ENCODE data around the gene GALNT16.
"Not testable (repeated sequence)": the region's sequence is repeated elsewhere in the genome, so short reads cannot be mapped to it uniquely, and the experiment has no call there.

GALNT16 gene

GRCh38 chr14:69376439-69376838, 116.5 kb downstream of the GALNT16 start:
- H3K4me3 Mint-ChIP-seq = no peak overlapping the region
- no peaks in the 10 kb centered on the region for H3K9me3 Mint-ChIP-seq
- no peak overlapping the region for H3K27ac Mint-ChIP-seq
- peaks cover 32% of the 10 kb centered on the region for H3K36me3 Mint-ChIP-seq (ENCODE audit: low read depth)
- H3K27me3 Mint-ChIP-seq (ENCODE audit: low read depth) = no peaks in the 10 kb centered on the region
- H3K4me1 Mint-ChIP-seq (ENCODE audit: low read depth) = peaks cover 9% of the 10 kb centered on the region

GRCh38 chr14:69378274-69378673, 118.3 kb downstream of the GALNT16 start:
- Mint-ChIP-seq H3K4me3 (no peak overlapping the region), H3K36me3 (ENCODE audit: low read depth) (peaks cover 36% of the 10 kb centered on the region), H3K27me3 (ENCODE audit: low read depth) (no peaks in the 10 kb centered on the region), H3K4me1 (ENCODE audit: low read depth) (peaks cover 9% of the 10 kb centered on the region), H3K27ac (no peak overlapping the region), H3K9me3 (no peaks in the 10 kb centered on the region)

- Mint-ChIP-seq H3K4me1 (ENCODE audit: low read depth) (peaks cover 24% of the 10 kb centered on the region), H3K36me3 (ENCODE audit: low read depth) (peaks cover 53% of the 10 kb centered on the region), H3K9me3 (no peaks in the 10 kb centered on the region), H3K27ac (no peak overlapping the region), H3K27me3 (ENCODE audit: low read depth) (no peaks in the 10 kb centered on the region), H3K4me3 (no peak overlapping the region)
These were observed 127.4 kb downstream of the GALNT16 start for GRCh38 chr14:69387311-69387710.

GRCh38 chr14:69391400-69391799, 131.4 kb downstream of the GALNT16 start:
- H3K4me1 Mint-ChIP-seq (ENCODE audit: low read depth) = peaks cover 38% of the 10 kb centered on the region
- H3K27ac Mint-ChIP-seq; H3K4me3 Mint-ChIP-seq; H3K27me3 Mint-ChIP-seq (ENCODE audit: low read depth); H3K9me3 Mint-ChIP-seq: not testable (repeated sequence)
- H3K36me3 Mint-ChIP-seq (ENCODE audit: low read depth) = peaks cover 66% of the 10 kb centered on the region

GRCh38 chr14:69392481-69392880, 132.5 kb downstream of the GALNT16 start:
- Mint-ChIP-seq H3K27ac (no peak overlapping the region), H3K4me1 (ENCODE audit: low read depth) (peaks cover 42% of the 10 kb centered on the region), H3K4me3 (no peak overlapping the region), H3K9me3 (no peaks in the 10 kb centered on the region), H3K36me3 (ENCODE audit: low read depth) (peaks cover 64% of the 10 kb centered on the region), H3K27me3 (ENCODE audit: low read depth) (no peaks in the 10 kb centered on the region)

GRCh38 chr14:69395929-69396328, 136.0 kb downstream of the GALNT16 start:
- H3K27me3 Mint-ChIP-seq (ENCODE audit: low read depth) = no peaks in the 10 kb centered on the region
- H3K27ac Mint-ChIP-seq = no peak overlapping the region
- H3K9me3 Mint-ChIP-seq = no peaks in the 10 kb centered on the region
- peaks cover 57% of the 10 kb centered on the region for H3K4me1 Mint-ChIP-seq (ENCODE audit: low read depth)
- H3K36me3 Mint-ChIP-seq (ENCODE audit: low read depth) = peaks cover 65% of the 10 kb centered on the region
- no peak overlapping the region for H3K4me3 Mint-ChIP-seq

GRCh38 chr14:69398053-69398817, 138.3 kb downstream of the GALNT16 start, which contains the start of the genes ERH and SLC39A9:
Gene ERH (minus strand): TSS chr14:69398299. CDS start chr14:69398233, 66 bp downstream.
Gene SLC39A9 (plus strand): TSS chr14:69398692. CDS start chr14:69399370, 678 bp downstream.
- Mint-ChIP-seq H3K36me3 (ENCODE audit: low read depth) (peaks cover 49% of the 10 kb centered on the region), H3K27ac (peak within 1 kb of the TSS; percentile 100), H3K27me3 (ENCODE audit: low read depth) (no peaks in the 10 kb centered on the region), H3K4me1 (ENCODE audit: low read depth) (peaks cover 51% of the 10 kb centered on the region), H3K9me3 (no peaks in the 10 kb centered on the region), H3K4me3 (peak within 1 kb of the TSS; percentile 96)

- Mint-ChIP-seq H3K27me3 (ENCODE audit: low read depth) (no peaks in the 10 kb centered on the region), H3K4me1 (ENCODE audit: low read depth) (peaks cover 49% of the 10 kb centered on the region), H3K27ac (peak overlapping the region; percentile 100), H3K9me3 (no peaks in the 10 kb centered on the region), H3K36me3 (ENCODE audit: low read depth) (peaks cover 44% of the 10 kb centered on the region), H3K4me3 (peak overlapping the region; percentile 96)
These were observed 138.9 kb downstream of the GALNT16 start for GRCh38 chr14:69398818-69399210.

GRCh38 chr14:69399750-69400149, 139.8 kb downstream of the GALNT16 start:
- Mint-ChIP-seq H3K36me3 (ENCODE audit: low read depth) (peaks cover 40% of the 10 kb centered on the region), H3K9me3 (no peaks in the 10 kb centered on the region), H3K27ac (no peak overlapping the region), H3K4me1 (ENCODE audit: low read depth) (peaks cover 52% of the 10 kb centered on the region), H3K27me3 (ENCODE audit: low read depth) (no peaks in the 10 kb centered on the region), H3K4me3 (peak overlapping the region; percentile 96)

GRCh38 chr14:69400154-69400553, 140.2 kb downstream of the GALNT16 start:
- Mint-ChIP-seq H3K9me3 (no peaks in the 10 kb centered on the region), H3K4me1 (ENCODE audit: low read depth) (peaks cover 52% of the 10 kb centered on the region), H3K27ac (no peak overlapping the region), H3K36me3 (ENCODE audit: low read depth) (peaks cover 38% of the 10 kb centered on the region), H3K27me3 (ENCODE audit: low read depth) (no peaks in the 10 kb centered on the region), H3K4me3 (peak overlapping the region; percentile 96)

GRCh38 chr14:69401841-69402240, 141.9 kb downstream of the GALNT16 start:
- no peak overlapping the region for H3K4me3 Mint-ChIP-seq
- no peak overlapping the region for H3K27ac Mint-ChIP-seq
- H3K9me3 Mint-ChIP-seq = no peaks in the 10 kb centered on the region
- H3K4me1 Mint-ChIP-seq (ENCODE audit: low read depth) = peaks cover 36% of the 10 kb centered on the region
- peaks cover 22% of the 10 kb centered on the region for H3K36me3 Mint-ChIP-seq (ENCODE audit: low read depth)
- H3K27me3 Mint-ChIP-seq (ENCODE audit: low read depth) = no peaks in the 10 kb centered on the region

- peaks cover 27% of the 10 kb centered on the region for H3K4me1 Mint-ChIP-seq (ENCODE audit: low read depth)
These were observed 144.5 kb downstream of the GALNT16 start for GRCh38 chr14:69404478-69404877.

GRCh38 chr14:69404883-69405282, 144.9 kb downstream of the GALNT16 start:
- peaks cover 9% of the 10 kb centered on the region for H3K36me3 Mint-ChIP-seq (ENCODE audit: low read depth)
- H3K4me3 Mint-ChIP-seq = no peak overlapping the region
- peaks cover 24% of the 10 kb centered on the region for H3K4me1 Mint-ChIP-seq (ENCODE audit: low read depth)
- no peaks in the 10 kb centered on the region for H3K9me3 Mint-ChIP-seq
- no peak overlapping the region for H3K27ac Mint-ChIP-seq
- H3K27me3 Mint-ChIP-seq (ENCODE audit: low read depth) = no peaks in the 10 kb centered on the region

More at GRCh38 chr14:69404478-69404877, 144.5 kb downstream of the GALNT16 start:
- peaks cover 9% of the 10 kb centered on the region for H3K36me3 Mint-ChIP-seq (ENCODE audit: low read depth)
- no peaks in the 10 kb centered on the region for H3K9me3 Mint-ChIP-seq
- H3K4me3 Mint-ChIP-seq = no peak overlapping the region
- H3K27me3 Mint-ChIP-seq (ENCODE audit: low read depth) = no peaks in the 10 kb centered on the region
- H3K27ac Mint-ChIP-seq = no peak overlapping the region

GRCh38 chr14:69405762-69406161, 145.8 kb downstream of the GALNT16 start:
- H3K27me3 Mint-ChIP-seq (ENCODE audit: low read depth) = no peaks in the 10 kb centered on the region
- H3K9me3 Mint-ChIP-seq = no peaks in the 10 kb centered on the region
- peaks cover 4% of the 10 kb centered on the region for H3K36me3 Mint-ChIP-seq (ENCODE audit: low read depth)
- H3K4me3 Mint-ChIP-seq = no peak overlapping the region
- peaks cover 15% of the 10 kb centered on the region for H3K4me1 Mint-ChIP-seq (ENCODE audit: low read depth)
- H3K27ac Mint-ChIP-seq = no peak overlapping the region

Data from T-helper 1 cell treated with Interleukin-12 subunit alpha and Interleukin-12 subunit beta and Interleukin-4 antibody, amounts not matched to agents 30 μg/mL and 1 μg/mL, for 36 hours (primary cell).